HepG2 (cell line): ENCODE results near the gene UBE2C. TPM values are rescaled to one million over a fixed set of nuclear protein-coding genes. Genes with fewer than 3 reads are reported as not detected.
A peak's percentile ranks its signal among the peaks of the same experiment; 100 is the strongest.

ENCODE experiments used
- ARID2 ChIP-seq: sonication (generic); formaldehyde crosslinking; IDR thresholded peaks from 2 replicates; pipeline ENCODE4 v1.8.1; 2022; ENCODE audit warnings: mild to moderate bottlenecking, missing genetic modification reagents, borderline replicate concordance
- ATAD3A ChIP-seq: sonication (generic); formaldehyde crosslinking; IDR thresholded peaks from 2 replicates; pipeline ENCODE4 v1.4.0; 2020; ENCODE audit warnings: missing genetic modification reagents
- JDP2 ChIP-seq: sonication (generic); formaldehyde crosslinking; IDR thresholded peaks from 2 replicates; pipeline ENCODE4 v1.8.1; 2022; ENCODE audit warnings: missing genetic modification reagents, borderline replicate concordance
- MTA1 ChIP-seq: sonication (generic); formaldehyde crosslinking; IDR thresholded peaks from 2 replicates; pipeline ENCODE4 v1.4.0; 2020; ENCODE audit warnings: missing genetic modification reagents, mild to moderate bottlenecking, borderline replicate concordance
- PHF8 ChIP-seq: sonication (generic); formaldehyde crosslinking; IDR thresholded peaks from 2 replicates; pipeline ENCODE4 v1.5.0; 2020; ENCODE audit warnings: missing genetic modification reagents
- RAD21 ChIP-seq: fragments of 450-650 bp; formaldehyde crosslinking; IDR thresholded peaks from 2 replicates; pipeline ENCODE4 v1.5.0; 2020; ENCODE audit warnings: mild to moderate bottlenecking
- ZFX ChIP-seq: sonication (generic); formaldehyde crosslinking; IDR thresholded peaks from 2 replicates; pipeline ENCODE4 v1.4.0; 2020; ENCODE audit warnings: mild to moderate bottlenecking, low read depth, missing genetic modification reagents, moderate library complexity
- ZNF224 ChIP-seq: sonication (generic); formaldehyde crosslinking; IDR thresholded peaks from 2 replicates; pipeline ENCODE4 v1.5.0; 2020; ENCODE audit warnings: mild to moderate bottlenecking, missing genetic modification reagents
- ZNF737 ChIP-seq: sonication (generic); formaldehyde crosslinking; IDR thresholded peaks from 2 replicates; pipeline ENCODE4 v1.5.0; 2020; ENCODE audit warnings: missing genetic modification reagents, mild to moderate bottlenecking, borderline replicate concordance
- ZNF746 ChIP-seq: sonication (generic); formaldehyde crosslinking; IDR thresholded peaks from 2 replicates; pipeline ENCODE4 v1.8.0; 2022; ENCODE audit warnings: mild to moderate bottlenecking, missing genetic modification reagents
- polyA plus RNA-seq, 8 experiments: library from polyadenylated mRNA; depleted of rRNA in 3 of 8; stranded (reverse) in 7 of 8; unstranded in 1 of 8; fragments of >200 nt; fragmentation: Illumina TruSeq in 4 of 8; extraction: Trizol in 4 of 8; gene quantifications; 2 replicates each; pipeline versions ENCODE4 v1.2.1 to v1.2.3, GENCODE V29; 2011 to 2016; ENCODE audit warnings: low read depth in 4 of 8, missing spikeins in 1 of 8, mixed read lengths in 1 of 8; ENCODE audit not compliant: insufficient read depth in 1 of 8
- total RNA-seq, 5 experiments: library from RNA; depleted of rRNA; stranded (reverse); fragments of >200 nt; fragmentation: Illumina TruSeq; extraction: Trizol; gene quantifications; 2 replicates each; pipeline ENCODE4 v1.2.3, GENCODE V29; 2016; ENCODE audit warnings: low read depth in 1 of 5
- TF ChIP-seq, protein P1 (sequence below): sonication (generic); formaldehyde crosslinking; IDR thresholded peaks from 2 replicates; pipeline ENCODE4 v1.4.0; 2020; ENCODE audit warnings: mild to moderate bottlenecking, missing genetic modification reagents
- TF ChIP-seq, protein P2 (sequence below): IDR thresholded peaks from 2 replicates; pipeline ENCODE4 v1.6.1; 2016; ENCODE audit warnings: missing biosample characterization, missing genetic modification reagents, low read depth
- TF ChIP-seq, protein P3 (sequence below): IDR thresholded peaks from 2 replicates; pipeline ENCODE4 v1.6.1; 2016
- TF ChIP-seq, protein P4 (sequence below): sonication (generic); formaldehyde crosslinking; IDR thresholded peaks from 2 replicates; pipeline ENCODE4 v1.4.0; 2020; ENCODE audit warnings: mild to moderate bottlenecking, missing genetic modification reagents, borderline replicate concordance
- TF ChIP-seq, protein P5 (sequence below): IDR thresholded peaks from 2 replicates; pipeline ENCODE4 v1.6.1; 2012; ENCODE audit warnings: inconsistent platforms
- TF ChIP-seq, protein P6 (sequence below): sonication (generic); formaldehyde crosslinking; IDR thresholded peaks from 2 replicates; pipeline ENCODE4 v1.4.0; 2020; ENCODE audit warnings: missing genetic modification reagents

The UBE2C gene
- total and polyA plus RNA-seq, 2 of the 13 experiments (the other 11 are each of a cell fraction or from before 2014, with no cell fraction given) = 100 to 123 TPM

DNA sequence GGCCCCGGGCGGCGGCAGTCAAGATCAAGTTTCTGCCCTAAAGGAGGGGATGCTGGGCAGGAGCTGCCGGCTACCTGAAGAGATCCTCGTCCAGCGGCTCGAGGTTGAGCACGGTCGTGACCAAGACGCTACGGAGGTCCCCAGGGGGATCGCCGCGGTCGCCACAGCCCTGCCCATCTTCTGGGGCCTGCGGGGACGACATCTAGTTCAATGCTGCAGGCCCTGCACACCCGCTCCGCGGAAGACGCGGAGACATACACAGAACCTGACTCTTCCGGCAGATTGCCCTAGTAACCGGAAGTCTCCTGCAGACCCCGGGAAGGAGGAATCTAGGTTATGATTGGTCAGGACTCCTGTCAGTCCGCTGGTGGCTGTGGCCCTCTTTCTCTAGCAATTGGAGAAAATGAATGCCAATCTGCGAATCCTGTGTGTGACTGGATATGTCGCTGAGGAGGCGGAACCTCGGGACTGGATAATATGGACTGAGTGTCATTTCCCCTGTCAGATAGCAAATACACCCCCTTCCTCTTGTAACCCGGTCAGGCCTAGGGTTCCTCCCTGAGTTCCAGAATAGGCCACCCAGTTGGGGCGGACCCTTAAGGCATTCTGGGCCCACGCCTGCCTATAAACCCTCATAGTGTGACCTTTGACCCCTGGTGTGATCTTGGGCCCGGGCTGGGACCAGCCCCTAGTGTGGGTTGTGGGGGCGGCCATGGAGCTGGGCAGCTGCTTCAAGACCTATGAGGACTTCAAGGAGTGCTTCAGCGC, 44.9 kb downstream of the UBE2C start, which contains the start of the genes ACOT8 and ZSWIM3 (continued):
- TF ChIP-seq, protein P1, sequence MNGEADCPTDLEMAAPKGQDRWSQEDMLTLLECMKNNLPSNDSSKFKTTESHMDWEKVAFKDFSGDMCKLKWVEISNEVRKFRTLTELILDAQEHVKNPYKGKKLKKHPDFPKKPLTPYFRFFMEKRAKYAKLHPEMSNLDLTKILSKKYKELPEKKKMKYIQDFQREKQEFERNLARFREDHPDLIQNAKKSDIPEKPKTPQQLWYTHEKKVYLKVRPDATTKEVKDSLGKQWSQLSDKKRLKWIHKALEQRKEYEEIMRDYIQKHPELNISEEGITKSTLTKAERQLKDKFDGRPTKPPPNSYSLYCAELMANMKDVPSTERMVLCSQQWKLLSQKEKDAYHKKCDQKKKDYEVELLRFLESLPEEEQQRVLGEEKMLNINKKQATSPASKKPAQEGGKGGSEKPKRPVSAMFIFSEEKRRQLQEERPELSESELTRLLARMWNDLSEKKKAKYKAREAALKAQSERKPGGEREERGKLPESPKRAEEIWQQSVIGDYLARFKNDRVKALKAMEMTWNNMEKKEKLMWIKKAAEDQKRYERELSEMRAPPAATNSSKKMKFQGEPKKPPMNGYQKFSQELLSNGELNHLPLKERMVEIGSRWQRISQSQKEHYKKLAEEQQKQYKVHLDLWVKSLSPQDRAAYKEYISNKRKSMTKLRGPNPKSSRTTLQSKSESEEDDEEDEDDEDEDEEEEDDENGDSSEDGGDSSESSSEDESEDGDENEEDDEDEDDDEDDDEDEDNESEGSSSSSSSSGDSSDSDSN (CRISPR knock-in tag) = peak; percentile 90
- TF ChIP-seq, protein P2, sequence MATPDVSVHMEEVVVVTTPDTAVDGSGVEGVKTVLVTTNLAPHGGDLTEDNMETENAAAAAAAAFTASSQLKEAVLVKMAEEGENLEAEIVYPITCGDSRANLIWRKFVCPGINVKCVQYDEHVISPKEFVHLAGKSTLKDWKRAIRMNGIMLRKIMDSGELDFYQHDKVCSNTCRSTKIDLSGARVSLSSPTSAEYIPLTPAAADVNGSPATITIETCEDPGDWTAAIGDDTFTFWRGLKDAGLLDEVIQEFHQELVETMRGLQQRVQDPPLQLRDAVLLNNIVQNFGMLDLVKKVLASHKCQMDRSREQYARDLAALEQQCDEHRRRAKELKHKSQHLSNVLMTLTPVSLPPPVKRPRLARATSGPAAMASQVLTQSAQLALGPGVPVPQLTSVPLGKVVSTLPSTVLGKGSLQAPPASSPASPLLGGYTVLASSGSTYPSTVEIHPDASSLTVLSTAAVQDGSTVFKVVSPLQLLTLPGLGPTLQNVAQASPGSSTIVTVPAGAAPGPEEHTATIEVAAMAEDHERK (CRISPR knock-in tag) = 0 out of 2 replicates have a peak, but pooled peaks have one; percentile 22
- no peak for TF ChIP-seq JDP2 (CRISPR knock-in tag)
- TF ChIP-seq RAD21 (CRISPR knock-in tag) = peak; percentile 62
- TF ChIP-seq, protein P3, sequence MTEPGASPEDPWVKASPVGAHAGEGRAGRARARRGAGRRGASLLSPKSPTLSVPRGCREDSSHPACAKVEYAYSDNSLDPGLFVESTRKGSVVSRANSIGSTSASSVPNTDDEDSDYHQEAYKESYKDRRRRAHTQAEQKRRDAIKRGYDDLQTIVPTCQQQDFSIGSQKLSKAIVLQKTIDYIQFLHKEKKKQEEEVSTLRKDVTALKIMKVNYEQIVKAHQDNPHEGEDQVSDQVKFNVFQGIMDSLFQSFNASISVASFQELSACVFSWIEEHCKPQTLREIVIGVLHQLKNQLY (CRISPR knock-in tag) = peak; percentile 65
- TF ChIP-seq ZNF746 (CRISPR knock-in tag) = peak; percentile 31; the same call in 1 of the 2 replicates
- TF ChIP-seq, protein P4, sequence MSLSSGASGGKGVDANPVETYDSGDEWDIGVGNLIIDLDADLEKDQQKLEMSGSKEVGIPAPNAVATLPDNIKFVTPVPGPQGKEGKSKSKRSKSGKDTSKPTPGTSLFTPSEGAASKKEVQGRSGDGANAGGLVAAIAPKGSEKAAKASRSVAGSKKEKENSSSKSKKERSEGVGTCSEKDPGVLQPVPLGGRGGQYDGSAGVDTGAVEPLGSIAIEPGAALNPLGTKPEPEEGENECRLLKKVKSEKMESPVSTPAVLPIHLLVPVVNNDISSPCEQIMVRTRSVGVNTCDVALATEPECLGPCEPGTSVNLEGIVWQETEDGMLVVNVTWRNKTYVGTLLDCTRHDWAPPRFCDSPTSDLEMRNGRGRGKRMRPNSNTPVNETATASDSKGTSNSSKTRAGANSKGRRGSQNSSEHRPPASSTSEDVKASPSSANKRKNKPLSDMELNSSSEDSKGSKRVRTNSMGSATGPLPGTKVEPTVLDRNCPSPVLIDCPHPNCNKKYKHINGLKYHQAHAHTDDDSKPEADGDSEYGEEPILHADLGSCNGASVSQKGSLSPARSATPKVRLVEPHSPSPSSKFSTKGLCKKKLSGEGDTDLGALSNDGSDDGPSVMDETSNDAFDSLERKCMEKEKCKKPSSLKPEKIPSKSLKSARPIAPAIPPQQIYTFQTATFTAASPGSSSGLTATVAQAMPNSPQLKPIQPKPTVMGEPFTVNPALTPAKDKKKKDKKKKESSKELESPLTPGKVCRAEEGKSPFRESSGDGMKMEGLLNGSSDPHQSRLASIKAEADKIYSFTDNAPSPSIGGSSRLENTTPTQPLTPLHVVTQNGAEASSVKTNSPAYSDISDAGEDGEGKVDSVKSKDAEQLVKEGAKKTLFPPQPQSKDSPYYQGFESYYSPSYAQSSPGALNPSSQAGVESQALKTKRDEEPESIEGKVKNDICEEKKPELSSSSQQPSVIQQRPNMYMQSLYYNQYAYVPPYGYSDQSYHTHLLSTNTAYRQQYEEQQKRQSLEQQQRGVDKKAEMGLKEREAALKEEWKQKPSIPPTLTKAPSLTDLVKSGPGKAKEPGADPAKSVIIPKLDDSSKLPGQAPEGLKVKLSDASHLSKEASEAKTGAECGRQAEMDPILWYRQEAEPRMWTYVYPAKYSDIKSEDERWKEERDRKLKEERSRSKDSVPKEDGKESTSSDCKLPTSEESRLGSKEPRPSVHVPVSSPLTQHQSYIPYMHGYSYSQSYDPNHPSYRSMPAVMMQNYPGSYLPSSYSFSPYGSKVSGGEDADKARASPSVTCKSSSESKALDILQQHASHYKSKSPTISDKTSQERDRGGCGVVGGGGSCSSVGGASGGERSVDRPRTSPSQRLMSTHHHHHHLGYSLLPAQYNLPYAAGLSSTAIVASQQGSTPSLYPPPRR = peak; percentile 15; the same call in 1 of the 2 replicates
- TF ChIP-seq PHF8 (CRISPR knock-in tag) = peak; percentile 99
- TF ChIP-seq, protein P5, sequence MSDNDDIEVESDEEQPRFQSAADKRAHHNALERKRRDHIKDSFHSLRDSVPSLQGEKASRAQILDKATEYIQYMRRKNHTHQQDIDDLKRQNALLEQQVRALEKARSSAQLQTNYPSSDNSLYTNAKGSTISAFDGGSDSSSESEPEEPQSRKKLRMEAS = peak; percentile 75
- TF ChIP-seq ZNF737 (CRISPR knock-in tag) = no peak
- TF ChIP-seq ZFX (CRISPR knock-in tag) = peak; percentile 97
- TF ChIP-seq, protein P6, sequence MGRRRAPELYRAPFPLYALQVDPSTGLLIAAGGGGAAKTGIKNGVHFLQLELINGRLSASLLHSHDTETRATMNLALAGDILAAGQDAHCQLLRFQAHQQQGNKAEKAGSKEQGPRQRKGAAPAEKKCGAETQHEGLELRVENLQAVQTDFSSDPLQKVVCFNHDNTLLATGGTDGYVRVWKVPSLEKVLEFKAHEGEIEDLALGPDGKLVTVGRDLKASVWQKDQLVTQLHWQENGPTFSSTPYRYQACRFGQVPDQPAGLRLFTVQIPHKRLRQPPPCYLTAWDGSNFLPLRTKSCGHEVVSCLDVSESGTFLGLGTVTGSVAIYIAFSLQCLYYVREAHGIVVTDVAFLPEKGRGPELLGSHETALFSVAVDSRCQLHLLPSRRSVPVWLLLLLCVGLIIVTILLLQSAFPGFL (CRISPR knock-in tag) = no peak
- no peak for TF ChIP-seq MTA1 (CRISPR knock-in tag)
- 0 out of 2 replicates have a peak, but pooled peaks have one; percentile 27 for TF ChIP-seq ATAD3A (CRISPR knock-in tag)
- TF ChIP-seq ZNF224 (CRISPR knock-in tag) = peak; percentile 43
- TF ChIP-seq ARID2 (CRISPR knock-in tag) = peak; percentile 97; the same call in 1 of the 2 replicates
